Left renal pelvis (tissue), 4 donors: Measurements from ENCODE around the gene FAM89A. TPM values are rescaled to one million over a fixed set of nuclear protein-coding genes. Genes with fewer than 3 reads are reported as not detected.

Source experiments
- DNase-seq, 4 donors: peaks; one replicate each; pipeline ENCODE4 v3.0.0-alpha.2; 2013; ENCODE audit warnings: low read depth in 4 of 4, low spot score in 3 of 4
- polyA plus RNA-seq, 4 donors: library from polyadenylated mRNA; unstranded; fragments of 120-200 nt; gene quantifications; one replicate each; pipeline ENCODE4 v1.2.1, GENCODE V29; 2013; ENCODE audit not compliant: insufficient read length in 4 of 4

Gene FAM89A
- 10 to 100 TPM; 16.2 to 19.4 (median 16.7) TPM for polyA plus RNA-seq

- no peak for DNase-seq
Observed at GRCh38 chr1:231040019-231040799, at the start of gene FAM89A. Gene FAM89A (minus strand): TSS chr1:231040254. CDS start chr1:231040211, 43 bp downstream.

- no peak for DNase-seq
Observed at GRCh38 chr1:231084353-231084752, 44.3 kb upstream of the FAM89A start.

GRCh38 chr1:231079163-231079562 is 39.1 kb upstream of the FAM89A start:
- no peak for DNase-seq

GRCh38 chr1:231078250-231078649 is 38.2 kb upstream of the FAM89A start:
- DNase-seq: no peak

DNA sequence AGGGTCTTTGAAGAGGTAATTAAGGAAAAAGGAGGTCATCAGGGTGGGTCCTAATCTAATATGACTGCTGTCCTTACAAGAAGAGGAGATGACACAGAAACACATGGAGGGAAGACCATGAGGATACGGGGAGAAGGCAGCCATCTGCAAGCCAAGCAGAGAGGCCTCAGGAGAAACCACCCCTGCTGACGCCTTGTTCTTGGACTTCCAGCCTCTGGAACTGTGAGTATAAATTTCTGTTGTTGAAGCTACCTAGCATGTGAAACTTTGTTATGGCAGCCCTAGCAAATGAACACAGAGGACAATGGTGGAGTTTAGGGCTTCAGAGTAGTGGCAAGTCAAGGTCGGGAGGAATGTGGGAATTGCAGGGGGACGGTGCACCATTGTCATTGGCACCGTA is 36.7 kb upstream of the FAM89A start:
- DNase-seq: no peak

- DNase-seq: no peak
Observed at GRCh38 chr1:231075497-231075896, 35.4 kb upstream of the FAM89A start.

DNA sequence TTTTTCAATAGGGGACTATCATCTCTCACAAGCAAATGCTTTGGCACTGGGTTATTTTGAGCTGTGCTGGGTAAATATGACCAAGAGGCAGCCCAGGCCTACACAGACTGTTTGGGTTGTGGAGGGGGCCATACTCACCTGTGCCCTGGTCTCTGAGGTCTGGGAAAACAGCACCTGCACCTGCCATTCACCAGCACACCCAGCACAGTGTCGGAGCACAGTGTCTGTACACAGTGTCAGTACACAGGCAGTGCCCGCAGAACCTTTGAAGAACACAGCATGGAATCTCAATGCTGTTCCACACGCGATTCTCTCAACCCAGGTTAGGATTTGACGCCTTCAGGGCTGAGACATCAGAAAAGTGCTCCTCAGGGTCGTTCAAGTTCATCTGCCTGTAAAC is 35.0 kb upstream of the FAM89A start:
- no peak for DNase-seq

DNA sequence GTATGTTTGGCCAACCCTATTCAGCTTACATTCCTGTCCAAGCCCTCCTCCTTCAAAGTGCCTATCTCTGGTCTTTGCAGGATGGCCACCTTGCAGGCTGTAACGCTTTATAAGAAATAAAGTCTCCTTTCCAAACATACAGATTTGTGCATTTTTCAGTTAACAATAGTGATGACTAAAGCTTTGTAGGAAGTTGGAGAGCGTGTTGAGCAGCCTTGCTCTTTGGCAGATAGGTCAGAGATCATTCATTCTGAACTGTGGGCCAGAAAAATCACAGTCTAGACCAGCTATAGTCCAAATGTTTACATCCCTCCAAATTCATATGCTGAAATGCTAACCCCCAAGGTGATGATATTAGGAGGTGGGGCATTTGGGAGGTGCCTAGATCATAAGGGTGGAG is 34.0 kb upstream of the FAM89A start:
- no peak for DNase-seq

DNA sequence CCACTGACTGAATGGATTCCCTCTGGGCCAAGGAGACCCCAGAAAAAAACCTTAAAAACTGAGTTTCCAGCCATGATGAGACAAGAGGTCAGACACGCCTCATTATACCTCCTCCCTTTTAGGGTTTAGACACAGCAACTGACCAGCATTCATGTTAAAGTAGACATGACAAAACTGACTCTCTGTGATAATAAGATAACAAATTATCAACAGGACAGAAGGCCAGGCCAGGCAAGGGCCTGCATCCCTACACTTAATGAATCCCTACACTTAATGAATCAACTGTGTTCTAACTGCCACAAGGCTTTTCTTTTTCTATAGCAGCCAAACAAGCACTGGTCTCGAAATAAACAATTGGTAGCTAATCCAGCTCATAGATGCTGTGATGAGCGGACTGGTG is 33.3 kb upstream of the FAM89A start:
- DNase-seq: no peak

DNA sequence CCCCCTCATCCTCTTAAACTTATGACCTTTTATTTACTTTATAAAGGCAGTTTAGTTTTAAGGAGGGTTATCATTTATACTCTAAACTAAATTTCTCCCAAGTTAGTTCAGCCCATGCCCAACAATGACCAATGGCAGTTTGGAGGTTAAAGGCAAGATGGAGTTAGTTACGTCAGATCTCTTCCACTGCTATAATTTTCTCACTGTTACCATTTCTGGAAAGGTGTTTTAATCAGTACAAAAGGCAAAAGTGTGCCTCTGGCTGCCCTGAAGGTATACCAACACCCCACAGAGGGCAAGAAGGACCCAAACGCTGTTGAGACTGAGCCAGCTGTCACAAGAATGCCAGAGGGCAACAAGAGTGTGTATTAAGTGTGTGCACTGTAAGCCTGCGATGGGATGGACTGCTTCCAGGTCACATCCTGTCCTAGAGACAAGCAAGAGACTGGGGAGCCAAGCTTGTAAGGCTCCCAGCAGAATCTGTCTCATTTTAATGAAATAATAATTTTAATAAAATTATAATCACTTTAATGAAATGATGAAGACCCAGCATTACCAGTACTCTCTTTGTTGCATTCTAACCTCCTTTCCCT is 32.5 kb upstream of the FAM89A start:
- no peak for DNase-seq

GRCh38 chr1:231072041-231072440 is 32.0 kb upstream of the FAM89A start:
- no peak for DNase-seq

DNA sequence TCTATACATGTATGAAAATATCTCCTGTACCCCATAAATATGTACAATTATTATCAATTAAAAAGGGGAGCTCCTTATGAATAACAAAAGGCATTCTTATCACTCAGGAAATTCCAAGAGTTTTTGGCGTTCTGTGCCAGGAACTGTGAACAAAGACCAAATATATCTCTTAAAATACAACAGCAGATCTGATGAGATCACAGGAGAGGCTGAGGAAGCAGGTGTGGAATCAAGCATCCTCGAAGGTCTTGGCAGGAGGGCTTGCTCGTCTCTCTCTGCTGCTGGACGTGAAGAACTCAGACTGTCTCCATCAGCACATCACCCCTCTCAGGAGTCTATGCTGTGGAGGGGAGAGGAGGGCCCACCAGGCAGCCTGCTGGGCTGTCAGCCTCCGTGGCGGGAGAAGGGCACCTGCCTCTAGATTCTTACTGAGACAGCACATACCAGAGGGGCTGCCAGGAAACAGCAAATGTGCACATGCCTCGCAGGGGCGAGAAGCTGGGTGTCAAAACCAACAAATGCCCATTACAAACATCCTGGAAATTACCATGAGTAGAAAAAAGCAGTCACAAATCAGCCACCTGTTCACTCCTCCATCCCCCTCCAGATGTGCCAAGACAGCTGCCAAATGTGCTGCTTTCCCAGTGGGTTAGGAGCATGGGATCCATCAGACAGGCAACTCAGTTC is 30.8 kb upstream of the FAM89A start:
- no peak for DNase-seq

GRCh38 chr1:231069333-231069732 is 29.3 kb upstream of the FAM89A start:
- DNase-seq: no peak

DNA sequence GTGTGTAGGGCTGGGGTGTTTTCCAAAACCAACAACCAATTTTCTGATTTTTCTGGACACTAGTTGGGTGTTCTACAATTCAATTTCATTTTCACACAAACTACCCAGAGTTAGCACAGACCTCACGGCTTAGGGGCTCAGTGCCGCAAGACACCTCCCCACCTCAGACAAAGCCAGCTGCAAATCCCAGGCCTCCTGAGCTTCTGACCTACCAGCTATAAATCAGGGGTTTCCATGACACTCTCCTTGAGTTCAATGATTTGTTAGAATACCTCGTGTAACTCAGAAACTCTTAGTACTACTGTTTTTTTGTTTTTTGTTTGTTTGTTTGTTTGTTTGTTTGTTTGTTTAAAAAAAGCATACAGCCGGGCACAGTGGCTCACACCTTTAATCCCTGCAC is 28.7 kb upstream of the FAM89A start:
- peak in 1 of 4 donors; percentile 32 for DNase-seq

GRCh38 chr1:231065510-231066241 is 25.6 kb upstream of the FAM89A start:
- no peak for DNase-seq

- no peak for DNase-seq
Observed at GRCh38 chr1:231064418-231064817, 24.4 kb upstream of the FAM89A start.

GRCh38 chr1:231063331-231063730 is 23.3 kb upstream of the FAM89A start:
- no peak for DNase-seq

DNA sequence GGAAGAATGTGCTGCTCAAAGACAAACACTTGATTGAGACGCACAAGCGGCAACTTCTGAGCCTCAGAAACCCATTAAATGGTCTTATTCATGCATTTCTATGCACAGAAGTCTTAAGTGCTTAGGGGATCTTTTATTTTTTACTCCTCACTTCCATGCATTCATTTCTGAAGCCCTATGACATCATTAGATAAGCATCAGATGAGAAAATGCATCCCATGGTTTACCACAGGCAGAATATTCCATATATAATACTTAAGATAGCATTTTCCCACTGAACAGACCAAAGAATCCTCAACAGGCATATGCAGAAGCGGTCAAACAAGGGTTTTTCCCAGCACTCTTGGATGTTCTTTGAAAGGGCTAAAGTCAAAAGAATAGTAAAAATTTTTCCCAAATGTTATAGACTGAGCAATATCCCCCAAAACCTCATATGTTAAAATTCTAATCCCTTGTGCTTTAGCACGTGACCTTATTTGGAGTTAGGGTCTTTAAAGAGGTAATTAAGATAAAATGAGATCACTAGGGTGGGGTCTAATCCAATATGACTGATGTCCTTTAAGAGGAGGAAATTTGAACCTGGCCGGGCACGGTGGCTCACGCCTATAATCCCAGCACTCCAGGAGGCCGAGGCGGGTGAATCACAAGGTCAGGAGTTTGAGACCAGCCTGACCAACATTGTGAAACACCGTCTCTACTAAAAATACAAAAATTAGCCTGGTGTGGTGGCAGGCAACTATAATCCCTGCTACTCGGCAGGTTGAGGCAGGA is 22.6 kb upstream of the FAM89A start:
- DNase-seq: no peak

- no peak for DNase-seq
Observed at GRCh38 chr1:231059566-231060193, 19.6 kb upstream of the FAM89A start.
